DMS79 (cell line): ENCODE results near the gene OCIAD1.
"Not testable (repeated sequence)": the region's sequence is repeated elsewhere in the genome, so short reads cannot be mapped to it uniquely, and the experiment has no call there.

Source experiments
- DNase-seq: peaks from one replicate; lab custom pipeline; 2025; lab: John Stamatoyannopoulos, UW

Gene OCIAD1

GRCh38 chr4:48830706-48831531 is at the start of gene OCIAD1:
TSS of gene OCIAD1 (plus strand) at chr4:48831088. CDS start at chr4:48832625, 1,537 bp downstream.
- DNase-seq = peak; percentile 89

- no peak for DNase-seq
Observed at GRCh38 chr4:48781968-48782367, 48.9 kb upstream of the OCIAD1 start.

GRCh38 chr4:48785302-48785701 is 45.6 kb upstream of the OCIAD1 start:
- DNase-seq = no peak

- DNase-seq = no peak
Observed at GRCh38 chr4:48786549-48786948, 44.3 kb upstream of the OCIAD1 start.

- DNase-seq = no peak
Observed at GRCh38 chr4:48787056-48787455, 43.8 kb upstream of the OCIAD1 start.

GRCh38 chr4:48790561-48790960 is 40.3 kb upstream of the OCIAD1 start:
- DNase-seq = no peak

- DNase-seq = no peak
Observed at GRCh38 chr4:48791313-48791712, 39.6 kb upstream of the OCIAD1 start.

GRCh38 chr4:48792348-48793006 is 38.4 kb upstream of the OCIAD1 start:
- DNase-seq = no peak

GRCh38 chr4:48795108-48795507 is 35.8 kb upstream of the OCIAD1 start:
- no peak for DNase-seq

GRCh38 chr4:48796191-48796926 is 34.5 kb upstream of the OCIAD1 start:
- no peak for DNase-seq

- DNase-seq = no peak
Observed at GRCh38 chr4:48796927-48797679, 33.8 kb upstream of the OCIAD1 start.

GRCh38 chr4:48798117-48798516 is 32.8 kb upstream of the OCIAD1 start:
- no peak for DNase-seq

GRCh38 chr4:48799157-48799556 is 31.7 kb upstream of the OCIAD1 start:
- DNase-seq = no peak

- not testable (repeated sequence) for DNase-seq
Observed at GRCh38 chr4:48800155-48800554, 30.7 kb upstream of the OCIAD1 start.

GRCh38 chr4:48801016-48801715 is 29.7 kb upstream of the OCIAD1 start:
- DNase-seq = no peak

- DNase-seq = no peak
Observed at GRCh38 chr4:48804584-48805301, 26.1 kb upstream of the OCIAD1 start.

GRCh38 chr4:48812866-48813265 is 18.0 kb upstream of the OCIAD1 start:
- no peak for DNase-seq

- no peak for DNase-seq
Observed at GRCh38 chr4:48813964-48814363, 16.9 kb upstream of the OCIAD1 start.

- DNase-seq = no peak
Observed at GRCh38 chr4:48815483-48815882, 15.4 kb upstream of the OCIAD1 start.

GRCh38 chr4:48816297-48816696 is 14.6 kb upstream of the OCIAD1 start:
- DNase-seq = not testable (repeated sequence)

- no peak for DNase-seq
Observed at GRCh38 chr4:48816971-48817370, 13.9 kb upstream of the OCIAD1 start.
